Gastrocnemius medialis (tissue), 4 donors: ENCODE results near the gene COL23A1.

Experiments used
- POLR2A ChIP-seq, 2 donors: fragments of 450-650 bp; IDR thresholded peaks; one replicate each; pipeline ENCODE4 v1.6.1; 2017; ENCODE audit warnings: antibody characterized with exemption in 2 of 2, mild to moderate bottlenecking in 2 of 2, moderate library complexity in 2 of 2
- TF ChIP-seq, protein P1 (sequence below), 5 experiments: fragments of 450-650 bp in 3 of 5; fragments of 200-600 bp in 2 of 5; sonication (generic) in 2 of 5; IDR thresholded peaks in 4 of 5; conservative IDR thresholded peaks in 1 of 5; 1 replicate in 4 of 5; 2 replicates in 1 of 5; pipeline ENCODE4 v1.5.1; 2016 to 2019; ENCODE audit warnings: antibody characterized with exemption in 5 of 5, mild to moderate bottlenecking in 3 of 5, moderate library complexity in 3 of 5

DNA sequence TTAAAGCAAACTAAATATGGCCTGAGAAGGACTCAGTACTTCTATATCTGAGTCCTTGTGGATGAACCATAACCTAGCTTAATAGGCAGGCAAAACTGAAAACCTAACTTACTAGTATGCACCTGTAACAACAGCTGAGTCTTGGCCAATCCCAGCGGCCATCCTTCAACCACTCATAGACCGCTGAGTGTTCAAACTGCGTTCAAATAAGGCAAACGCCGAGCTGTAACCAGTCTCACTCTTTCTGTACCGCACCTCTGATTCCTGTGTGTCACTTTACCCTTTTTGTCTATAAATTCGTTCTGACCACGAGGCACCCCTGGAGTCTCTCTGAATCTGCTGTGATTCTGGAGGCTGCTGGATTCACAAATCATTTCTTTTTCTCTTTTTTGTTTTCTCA lies 170.5 kb downstream of the COL23A1 start:
- TF ChIP-seq, protein P1, sequence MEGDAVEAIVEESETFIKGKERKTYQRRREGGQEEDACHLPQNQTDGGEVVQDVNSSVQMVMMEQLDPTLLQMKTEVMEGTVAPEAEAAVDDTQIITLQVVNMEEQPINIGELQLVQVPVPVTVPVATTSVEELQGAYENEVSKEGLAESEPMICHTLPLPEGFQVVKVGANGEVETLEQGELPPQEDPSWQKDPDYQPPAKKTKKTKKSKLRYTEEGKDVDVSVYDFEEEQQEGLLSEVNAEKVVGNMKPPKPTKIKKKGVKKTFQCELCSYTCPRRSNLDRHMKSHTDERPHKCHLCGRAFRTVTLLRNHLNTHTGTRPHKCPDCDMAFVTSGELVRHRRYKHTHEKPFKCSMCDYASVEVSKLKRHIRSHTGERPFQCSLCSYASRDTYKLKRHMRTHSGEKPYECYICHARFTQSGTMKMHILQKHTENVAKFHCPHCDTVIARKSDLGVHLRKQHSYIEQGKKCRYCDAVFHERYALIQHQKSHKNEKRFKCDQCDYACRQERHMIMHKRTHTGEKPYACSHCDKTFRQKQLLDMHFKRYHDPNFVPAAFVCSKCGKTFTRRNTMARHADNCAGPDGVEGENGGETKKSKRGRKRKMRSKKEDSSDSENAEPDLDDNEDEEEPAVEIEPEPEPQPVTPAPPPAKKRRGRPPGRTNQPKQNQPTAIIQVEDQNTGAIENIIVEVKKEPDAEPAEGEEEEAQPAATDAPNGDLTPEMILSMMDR (IDR thresholded peaks at IDR 0.05 in 4 of 5, conservative IDR thresholded peaks at IDR 0.05 in 1 of 5) = no peak
- no peak for TF ChIP-seq POLR2A (IDR thresholded peaks at IDR 0.05)
